HG02943 (cell line): ENCODE results near the gene EPHA4.
A peak's percentile ranks its signal among the peaks of the same experiment; 100 is the strongest.

Source experiments
- ATAC-seq: cut with Tn5 transposase; IDR thresholded peaks from one replicate; pipeline ENCODE4 v1.9.1; 2021; ENCODE audit warnings: mild to moderate bottlenecking, low read depth, moderate library complexity; ENCODE audit not compliant: unreplicated experiment

EPHA4 gene

GRCh38 chr2:221572219-221572820 is at the start of gene EPHA4:
EPHA4 (minus strand) TSS chr2:221572304; CDS start chr2:221572248, 56 bp downstream.
- ATAC-seq: peak; percentile 86

- ATAC-seq: no peak
Observed at GRCh38 chr2:221618007-221618406, 45.9 kb upstream of the EPHA4 start.

- no peak for ATAC-seq
Observed at GRCh38 chr2:221616561-221616960, 44.5 kb upstream of the EPHA4 start.

- ATAC-seq: no peak
Observed at GRCh38 chr2:221614274-221614673, 42.2 kb upstream of the EPHA4 start.

GRCh38 chr2:221612800-221613199 is 40.7 kb upstream of the EPHA4 start:
- no peak for ATAC-seq

- ATAC-seq: no peak
Observed at GRCh38 chr2:221612161-221612560, 40.1 kb upstream of the EPHA4 start.

- ATAC-seq: no peak
Observed at GRCh38 chr2:221610675-221611074, 38.6 kb upstream of the EPHA4 start.

GRCh38 chr2:221610255-221610654 is 38.2 kb upstream of the EPHA4 start:
- no peak for ATAC-seq

- no peak for ATAC-seq
Observed at GRCh38 chr2:221608442-221608841, 36.3 kb upstream of the EPHA4 start.

GRCh38 chr2:221606424-221606823 is 34.3 kb upstream of the EPHA4 start:
- ATAC-seq: no peak

GRCh38 chr2:221605751-221606240 is 33.7 kb upstream of the EPHA4 start:
- no peak for ATAC-seq

GRCh38 chr2:221602938-221603337 is 30.8 kb upstream of the EPHA4 start:
- ATAC-seq: no peak

- no peak for ATAC-seq
Observed at GRCh38 chr2:221601376-221601775, 29.3 kb upstream of the EPHA4 start.

GRCh38 chr2:221600388-221600787 is 28.3 kb upstream of the EPHA4 start:
- no peak for ATAC-seq

- no peak for ATAC-seq
Observed at GRCh38 chr2:221596192-221596591, 24.1 kb upstream of the EPHA4 start.

GRCh38 chr2:221590861-221591365 is 18.8 kb upstream of the EPHA4 start:
- no peak for ATAC-seq

GRCh38 chr2:221589696-221590095 is 17.6 kb upstream of the EPHA4 start:
- ATAC-seq: no peak

- no peak for ATAC-seq
Observed at GRCh38 chr2:221588306-221588985, 16.3 kb upstream of the EPHA4 start.

GRCh38 chr2:221581986-221582385 is 9.9 kb upstream of the EPHA4 start:
- no peak for ATAC-seq

GRCh38 chr2:221574231-221574570 is 2.1 kb upstream of the EPHA4 start:
- ATAC-seq: no peak

GRCh38 chr2:221573430-221574230 is 1.5 kb upstream of the EPHA4 start:
- ATAC-seq: peak; percentile 53
